Endodermal cell (in vitro differentiated cells): Measurements from ENCODE around the gene BRD4. TPM values are rescaled to one million over a fixed set of nuclear protein-coding genes. Genes with fewer than 3 reads are reported as not detected.

ENCODE experiments used
- DNase-seq: peaks from one replicate; pipeline ENCODE4 v3.0.0-alpha.2; 2017
- H3K27ac ChIP-seq: 2 replicates; pipeline ENCODE4 v1.5.1; 2013; ENCODE audit warnings: mild to moderate bottlenecking, low read depth, low read length, moderate library complexity
- H3K27me3 ChIP-seq: 2 replicates; pipeline ENCODE4 v1.6.1; 2013; ENCODE audit warnings: mild to moderate bottlenecking, low read length, moderate library complexity; ENCODE audit not compliant: insufficient read depth, control insufficient read depth, poor library complexity, severe bottlenecking
- H3K36me3 ChIP-seq: 2 replicates; pipeline ENCODE4 v1.7.0; 2013; ENCODE audit warnings: mild to moderate bottlenecking, low read length, moderate library complexity; ENCODE audit not compliant: control insufficient read depth, insufficient read depth
- H3K4me1 ChIP-seq: one replicate; pipeline ENCODE4 v1.7.0; 2013; ENCODE audit warnings: low read length; ENCODE audit not compliant: control insufficient read depth, insufficient read depth
- H3K4me3 ChIP-seq: 2 replicates; pipeline ENCODE4 v1.5.1; 2013; ENCODE audit warnings: mild to moderate bottlenecking, low read length, moderate library complexity
- H3K9ac ChIP-seq: 2 replicates; pipeline ENCODE4 v1.6.1; 2013; ENCODE audit warnings: mild to moderate bottlenecking, low read length, moderate library complexity; ENCODE audit not compliant: poor library complexity, severe bottlenecking; ENCODE audit errors: extremely low read depth
- H3K9me3 ChIP-seq: 2 replicates; pipeline ENCODE4 v1.6.1; 2013; ENCODE audit warnings: mild to moderate bottlenecking, low read length, moderate library complexity; ENCODE audit not compliant: control insufficient read depth
- H3K27ac Mint-ChIP-seq: 2 replicates; pipeline ENCODE4 v1.8.0; 2020; ENCODE audit warnings: mixed read lengths
- H3K27me3 Mint-ChIP-seq: 2 replicates; pipeline ENCODE4 v1.8.0; 2021; ENCODE audit warnings: mild to moderate bottlenecking, mixed read lengths; ENCODE audit not compliant: insufficient read depth
- H3K36me3 Mint-ChIP-seq: 2 replicates; pipeline ENCODE4 v1.8.0; 2020; ENCODE audit warnings: low read depth, mixed read lengths
- H3K4me1 Mint-ChIP-seq: 2 replicates; pipeline ENCODE4 v1.8.0; 2020; ENCODE audit warnings: mixed read lengths
- H3K4me3 Mint-ChIP-seq: 2 replicates; pipeline ENCODE4 v1.8.0; 2020; ENCODE audit warnings: mild to moderate bottlenecking, moderate library complexity, mixed read lengths
- H3K9me3 Mint-ChIP-seq: 2 replicates; pipeline ENCODE4 v1.8.0; 2020; ENCODE audit warnings: mild to moderate bottlenecking, mixed read lengths
- CTCF ChIP-seq: fragments of 200-600 bp; sonication (generic); conservative IDR thresholded peaks from 2 replicates; pipeline ENCODE4 v1.5.0; 2021; ENCODE audit warnings: antibody characterized with exemption, mild to moderate bottlenecking
- whole genome bisulfite sequencing, 2 experiments: methylation state at CpG; one replicate each; pipeline versions ENCODE4 v1.1.5 to v1.1.7; 2013; ENCODE audit warnings: missing lambda C conversion rate in 2 of 2, mixed read lengths in 1 of 2; ENCODE audit not compliant: insufficient coverage in 1 of 2, insufficient read length in 1 of 2; 5-methylcytosine and 5-hydroxymethylcytosine counted together
- total RNA-seq, 2 donors: library from RNA; stranded (reverse); fragmentation: NEBNext Ultra II Directional in 1 of 2; extraction: Animal tissue kit (Norgen Biotek cat#: 25700) in 1 of 2; gene quantifications; 2 replicates in 1 of 2; 3 replicates in 1 of 2; pipeline ENCODE4 v1.2.1, GENCODE V29; 2021

BRD4 gene
- total RNA-seq, 2 donors from 2014 or later: 149 to 156 TPM

GRCh38 chr19:15197275-15197941 is 134.9 kb downstream of the BRD4 start:
- 84 to 95% methylated on average over 2 to 9 of the region's 14 CpGs for WGBS, 2 experiments
- no peak overlapping the region for H3K27ac ChIP-seq
- no peak overlapping the region for H3K9ac ChIP-seq
- peaks cover 8% of the 10 kb centered on the region for H3K4me1 Mint-ChIP-seq
- DNase-seq: no peak
- no peak overlapping the region for H3K4me3 Mint-ChIP-seq
- H3K4me1 ChIP-seq: no peaks in the 10 kb centered on the region
- no peak overlapping the region for H3K27ac Mint-ChIP-seq
- no peaks in the 10 kb centered on the region for H3K9me3 Mint-ChIP-seq
- H3K4me3 ChIP-seq: no peak overlapping the region
- H3K27me3 Mint-ChIP-seq: peaks cover 4% of the 10 kb centered on the region
- no peak for TF ChIP-seq CTCF
- H3K27me3 ChIP-seq: no peaks in the 10 kb centered on the region
- peaks cover 37% of the 10 kb centered on the region for H3K36me3 Mint-ChIP-seq
- H3K36me3 ChIP-seq: peaks cover 41% of the 10 kb centered on the region
- no peaks in the 10 kb centered on the region for H3K9me3 ChIP-seq

GRCh38 chr19:15196360-15197005 is 135.9 kb downstream of the BRD4 start:
- no peak overlapping the region for H3K9ac ChIP-seq
- no peak for DNase-seq
- Mint-ChIP-seq H3K36me3 (peaks cover 44% of the 10 kb centered on the region), H3K4me1 (peaks cover 8% of the 10 kb centered on the region), H3K27ac (peak overlapping the region; percentile 88), H3K9me3 (no peaks in the 10 kb centered on the region), H3K4me3 (peak overlapping the region; percentile 68), H3K27me3 (no peaks in the 10 kb centered on the region)
- H3K27me3 ChIP-seq: no peaks in the 10 kb centered on the region
- no peaks in the 10 kb centered on the region for H3K9me3 ChIP-seq
- no peak for TF ChIP-seq CTCF
- 82 to 100% methylated on average over 1 to 4 of the region's 4 CpGs for WGBS, 2 experiments
- H3K36me3 ChIP-seq: peaks cover 50% of the 10 kb centered on the region
- H3K27ac ChIP-seq: peak overlapping the region; percentile 82
- H3K4me1 ChIP-seq: no peaks in the 10 kb centered on the region
- H3K4me3 ChIP-seq: peak overlapping the region; percentile 50

GRCh38 chr19:15195371-15196334 is 136.7 kb downstream of the BRD4 start:
- Histone ChIP-seq H3K9ac (no peak overlapping the region), H3K27ac (peak overlapping the region; percentile 82), H3K4me1 (no peaks in the 10 kb centered on the region), H3K36me3 (peaks cover 59% of the 10 kb centered on the region), H3K27me3 (no peaks in the 10 kb centered on the region), H3K4me3 (peak overlapping the region; percentile 50), H3K9me3 (no peaks in the 10 kb centered on the region)
- Mint-ChIP-seq H3K36me3 (peaks cover 50% of the 10 kb centered on the region), H3K27me3 (no peaks in the 10 kb centered on the region), H3K4me1 (peaks cover 8% of the 10 kb centered on the region), H3K4me3 (peak overlapping the region; percentile 68), H3K27ac (peak overlapping the region; percentile 88), H3K9me3 (no peaks in the 10 kb centered on the region)
- peak; percentile 59 for TF ChIP-seq CTCF
- WGBS, 2 experiments: 6 to 7% methylated on average over 7 to 87 of the region's 91 CpGs
- DNase-seq: peak; percentile 98
